ENCODE results near the gene ATOH1. TPM values are rescaled to one million over a fixed set of nuclear protein-coding genes. Genes with fewer than 3 reads are reported as not detected.

Gene ATOH1
- total and polyA plus RNA-seq, 2 of the 13 experiments (the other 11 are each of a cell fraction or from before 2014, with no cell fraction given) = not detected

- TF ChIP-seq HNF1A (IDR thresholded peaks at IDR 0.05; ENCODE audit: low read depth) = no peak
- no peak for TF ChIP-seq HNF1A (CRISPR knock-in tag; IDR thresholded peaks at IDR 0.05; ENCODE audit: borderline replicate concordance)
- TF ChIP-seq SCMH1 (CRISPR knock-in tag; IDR thresholded peaks at IDR 0.05; ENCODE audit: borderline replicate concordance) = no peak
- no peak for TF ChIP-seq IRX3 (CRISPR knock-in tag; IDR thresholded peaks at IDR 0.05; ENCODE audit: borderline replicate concordance, low read depth)
Measured at GRCh38 chr4:93779228-93779627, 49.3 kb upstream of the ATOH1 start (continued).

- BruUV-seq (replicated peaks) = no TSS peak
- no peak overlapping the region for H2AFZ ChIP-seq (ENCODE audit: low read length)
- no peak overlapping the region for H3K4me3 ChIP-seq (replicated peaks in 1 of 3; ENCODE audit: insufficient read depth in 1 of 3, low read depth in 2 of 3, low read length in 3 of 3)
- no peaks in the 10 kb centered on the region for H3K36me3 ChIP-seq (replicated peaks in 1 of 2; ENCODE audit: control insufficient read depth in 1 of 2, insufficient read depth in 2 of 2, low read length in 2 of 2)
- H4K20me1 ChIP-seq (ENCODE audit: insufficient read depth, low read length) = no peaks in the 10 kb centered on the region
- CTCF ChIA-PET (ENCODE audit: low intra/inter-chr PET ratio, low total read pairs) = no interaction called here
- H3K79me2 ChIP-seq (ENCODE audit: insufficient read depth, low read length) = no peaks in the 10 kb centered on the region
- in situ Hi-C loops (cut with HindIII; ENCODE audit: extremely low pct_ligation_motif_present, low pct_unique_long_range_greater_than_20kb) = loop anchor here (25.0 kb wide), 2 partner anchors 482 to 807 kb away; no protein-coding TSS in a partner anchor
- no peak for ATAC-seq
- no peak for TF ChIP-seq LCORL (IDR thresholded peaks at IDR 0.05)
- TF ChIP-seq LCORL (CRISPR knock-in tag; IDR thresholded peaks at IDR 0.05) = no peak
- no peak for TF ChIP-seq ZNF678 (CRISPR knock-in tag; IDR thresholded peaks at IDR 0.05)
- TF ChIP-seq ZSCAN22 (CRISPR knock-in tag; IDR thresholded peaks at IDR 0.05) = no peak
- TF ChIP-seq ZNF512B (CRISPR knock-in tag; IDR thresholded peaks at IDR 0.05; ENCODE audit: borderline replicate concordance) = no peak
- TF ChIP-seq ETV5 (CRISPR knock-in tag; IDR thresholded peaks at IDR 0.05; ENCODE audit: borderline replicate concordance) = no peak
- TF ChIP-seq PAX8 (CRISPR knock-in tag; IDR thresholded peaks at IDR 0.05; ENCODE audit: borderline replicate concordance) = no peak
- no peak for TF ChIP-seq ZKSCAN1 (IDR thresholded peaks at IDR 0.05; ENCODE audit: low read length)
- no peak for TF ChIP-seq USF2 (IDR thresholded peaks at IDR 0.05; ENCODE audit: low read depth, low read length)
- TF ChIP-seq USF2 (CRISPR knock-in tag; IDR thresholded peaks at IDR 0.05; ENCODE audit: borderline replicate concordance) = no peak
- no peak for TF ChIP-seq U2AF1 (optimal IDR thresholded peaks at IDR 0.05; ENCODE audit: low read depth, low read length)
- H3K27ac ChIP-seq (ENCODE audit: extremely low read length, insufficient read depth, low read length) = no peak overlapping the region
- no peak for DNase-seq (ENCODE audit: low spot score)
- no peak overlapping the region for H3K4me2 ChIP-seq (ENCODE audit: low read depth, low read length)
- no peak overlapping the region for H3K9ac ChIP-seq (ENCODE audit: insufficient read depth, low read depth, low read length)
- H3K27me3 ChIP-seq (ENCODE audit: control insufficient read depth in 1 of 2, insufficient read depth in 2 of 2, low read length in 2 of 2) = no peaks in the 10 kb centered on the region; a peak in 3 of 5 replicates
- WGBS (ENCODE audit: low lambda C conversion rate) = 2% methylated on average over 5 of the region's 5 CpGs
- no peaks in the 10 kb centered on the region for H3K9me3 ChIP-seq (ENCODE audit: low read length)
- intact Hi-C loops (cut with micrococcal nuclease; ENCODE audit: unreplicated experiment) = no loop called here
- no peak for FAIRE-seq
- H3K4me1 ChIP-seq (ENCODE audit: insufficient read depth, low read length) = no peaks in the 10 kb centered on the region
- POLR2A ChIA-PET = no interaction called here
Measured at GRCh38 chr4:93780080-93780479, 48.5 kb upstream of the ATOH1 start.

All from HepG2 (cell line).